ENCODE data around the gene UBE2R2. TPM values are rescaled to one million over a fixed set of nuclear protein-coding genes. Genes with fewer than 3 reads are reported as not detected.
A peak's percentile ranks its signal among the peaks of the same experiment; 100 is the strongest.

UBE2R2 gene
- total and polyA plus RNA-seq, 2 of the 8 experiments (the other 6 are each of a cell fraction or from before 2014, with no cell fraction given) = 19.4 to 42.1 TPM

GRCh38 chr9:33880211-33881089 is 63.5 kb downstream of the UBE2R2 start:
- Histone ChIP-seq H3K27ac (ENCODE audit: low read depth, low read length) (no peak overlapping the region), H4K91ac (replicated peaks; ENCODE audit: insufficient read length, low read length) (no peak overlapping the region), H3K9me3 (ENCODE audit: insufficient read depth in 2 of 2, low read depth in 1 of 2, low read length in 1 of 2) (no peaks in the 10 kb centered on the region), H2BK12ac (ENCODE audit: low read depth, low read length) (no peak overlapping the region), H3K4ac (replicated peaks; ENCODE audit: insufficient read length, low read depth, low read length) (no peak overlapping the region), H3K23me2 (ENCODE audit: low read depth, low read length) (no peaks in the 10 kb centered on the region; the same call in 1 of the 2 replicates), H3K4me2 (ENCODE audit: insufficient read depth in 1 of 2, low read depth in 2 of 2, low read length in 2 of 2) (no peak overlapping the region), H3K4me3 (ENCODE audit: extremely low read depth in 1 of 4, insufficient read depth in 2 of 4, low read depth in 3 of 4, low read length in 4 of 4) (no peak overlapping the region), H2BK5ac (ENCODE audit: low read depth, low read length) (no peak overlapping the region), H3K9ac (replicated peaks in 1 of 4; ENCODE audit: extremely low read depth in 1 of 4, low read depth in 3 of 4, low read length in 3 of 4) (no peak overlapping the region), H3K56ac (replicated peaks; ENCODE audit: insufficient read length, low read depth, low read length) (no peak overlapping the region), H3K36me3 (ENCODE audit: control insufficient read depth in 2 of 4, insufficient read depth in 4 of 4, low read length in 3 of 4) (no peaks in the 10 kb centered on the region), H3K23ac (ENCODE audit: insufficient read length) (no peak overlapping the region), H3K27me3 (replicated peaks in 1 of 4; ENCODE audit: control insufficient read depth in 3 of 4, extremely low read depth in 1 of 4, insufficient read depth in 3 of 4, low read length in 3 of 4) (no peaks in the 10 kb centered on the region), H2AFZ (ENCODE audit: low read length) (no peak overlapping the region), H3K79me1 (ENCODE audit: low read depth, low read length) (peaks cover 6% of the 10 kb centered on the region; the same call in 1 of the 2 replicates), H2BK120ac (replicated peaks; ENCODE audit: low read depth, low read length) (no peak overlapping the region), H3K79me2 (ENCODE audit: control insufficient read depth in 1 of 2, insufficient read depth in 2 of 2, low read length in 2 of 2) (peaks cover 0 to 86% of the 10 kb centered on the region in 2 experiments; a peak in 3 of 4 replicates), H4K8ac (ENCODE audit: extremely low read depth, insufficient read depth, low read length) (no peak overlapping the region), H3K18ac (ENCODE audit: extremely low read depth, low read length) (no peak overlapping the region), H2AK5ac (ENCODE audit: low read depth, low read length) (no peak overlapping the region), H4K20me1 (replicated peaks in 1 of 2; ENCODE audit: control insufficient read depth in 1 of 2, insufficient read depth in 2 of 2, low read length in 2 of 2) (peaks cover 3 to 14% of the 10 kb centered on the region in 2 experiments), H3K4me1 (replicated peaks in 1 of 4; ENCODE audit: control insufficient read depth in 3 of 4, insufficient read depth in 4 of 4, low read length in 3 of 4) (peaks cover 0 to 7% (median 4%) of the 10 kb centered on the region in 4 experiments; a peak in 3 of 7 replicates), H2BK15ac (ENCODE audit: low read length) (no peak overlapping the region), H3K14ac (ENCODE audit: insufficient read length) (no peak overlapping the region), H2BK20ac (ENCODE audit: low read length) (no peak overlapping the region), H4K5ac (ENCODE audit: insufficient read length, low read depth, low read length) (no peak overlapping the region)
- CTCF ChIA-PET (ENCODE audit: partially characterized antibody) = interaction anchor here (1.1 to 1.5 kb wide), 3 partner anchors 12 to 27 kb away, joined by 3 to 5 read pairs (median 4); no protein-coding TSS in a partner anchor
- TF ChIP-seq ATF3 (IDR thresholded peaks at IDR 0.05; ENCODE audit: insufficient read depth, low read depth, low read length) = no peak
- no peak for TF ChIP-seq POU5F1 (IDR thresholded peaks at IDR 0.05; ENCODE audit: low read depth, low read length)
- 88% methylated on average over 8 of the region's 8 CpGs; no CpG with 5 or more reads in 1 of the 2 experiments for WGBS, 2 experiments (ENCODE audit: extremely low coverage in 1 of 2, insufficient coverage in 1 of 2, insufficient read length in 1 of 2, insufficient replicate concordance in 2 of 2, low coverage in 1 of 2, low lambda C conversion rate in 2 of 2, missing lambda C conversion rate in 1 of 2)
- peak; percentile 71 for FAIRE-seq
- POLR2A ChIA-PET (ENCODE audit: partially characterized antibody) = no interaction called here
- peak; percentile 3 to 52 for DNase-seq (ENCODE audit: low read depth in 1 of 2, low spot score in 2 of 2)
